Epithelial cell of prostate (primary cell): ENCODE measurements around the gene GP1BB.
"Not testable (repeated sequence)": the region's sequence is repeated elsewhere in the genome, so short reads cannot be mapped to it uniquely, and the experiment has no call there.

Experiments
- DNase-seq: peaks from one replicate; pipeline ENCODE4 v3.0.0-alpha.2; 2011; ENCODE audit warnings: low read depth, low spot score
- H3K27ac ChIP-seq: fragments of 450-650 bp; 2 replicates; pipeline ENCODE4 v1.5.1; 2017; ENCODE audit warnings: mild to moderate bottlenecking

The GP1BB gene

DNA sequence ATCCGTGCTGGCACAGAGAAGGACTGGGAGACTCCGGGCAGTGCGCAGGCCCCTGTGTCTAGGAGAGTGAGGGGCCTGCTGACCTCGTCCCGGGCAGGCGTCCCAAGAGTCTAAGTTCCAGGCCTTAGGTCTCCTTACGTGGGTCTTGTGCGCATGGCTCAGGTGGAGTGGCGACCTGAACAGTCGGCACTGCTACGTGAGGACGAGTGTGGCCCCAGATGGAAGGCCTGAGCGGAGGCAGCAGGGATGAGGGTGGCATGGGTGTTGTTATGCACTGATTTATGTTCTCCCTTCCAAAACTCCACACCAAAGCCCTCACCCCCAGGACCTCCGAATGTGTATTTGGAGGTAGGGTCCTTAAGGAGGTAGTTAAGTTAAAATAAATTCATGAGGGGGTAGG is 29.8 kb upstream of the GP1BB start:
- no peak for DNase-seq
- H3K27ac ChIP-seq, result no peak overlapping the region

DNA sequence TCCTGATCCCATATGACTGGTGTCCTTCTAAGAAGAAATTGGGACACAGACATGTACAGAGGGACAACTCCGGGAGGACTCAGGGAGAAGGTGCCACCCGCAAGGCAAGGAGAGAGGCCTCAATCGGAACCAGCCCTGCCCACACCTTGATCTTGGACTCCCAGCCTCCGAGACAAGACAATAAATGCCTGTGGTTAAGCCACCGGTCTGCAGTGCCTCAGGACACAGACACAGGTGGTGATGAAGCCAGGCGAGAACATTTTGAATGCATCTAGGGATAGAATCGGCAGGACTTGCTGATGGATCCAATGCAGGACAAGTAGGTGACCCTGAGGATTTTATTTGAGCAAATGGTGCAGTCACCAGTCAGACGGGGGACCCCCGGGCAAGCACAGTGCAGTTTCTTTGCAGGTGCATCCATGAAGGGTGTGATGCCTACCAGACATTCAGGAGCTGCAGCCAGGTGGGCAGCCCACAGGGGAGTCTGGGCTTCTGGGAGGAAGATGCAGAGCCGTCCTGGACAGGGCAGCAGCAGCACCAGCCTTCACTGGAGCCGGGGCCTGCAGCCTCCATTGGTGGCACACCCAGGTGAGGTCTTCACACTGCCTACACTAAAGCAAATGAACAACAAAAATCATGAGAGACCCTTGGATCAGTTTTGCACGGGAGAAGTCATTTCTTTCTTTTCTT is 29.2 kb upstream of the GP1BB start:
- DNase-seq, result no peak
- H3K27ac ChIP-seq, result no peak overlapping the region

DNA sequence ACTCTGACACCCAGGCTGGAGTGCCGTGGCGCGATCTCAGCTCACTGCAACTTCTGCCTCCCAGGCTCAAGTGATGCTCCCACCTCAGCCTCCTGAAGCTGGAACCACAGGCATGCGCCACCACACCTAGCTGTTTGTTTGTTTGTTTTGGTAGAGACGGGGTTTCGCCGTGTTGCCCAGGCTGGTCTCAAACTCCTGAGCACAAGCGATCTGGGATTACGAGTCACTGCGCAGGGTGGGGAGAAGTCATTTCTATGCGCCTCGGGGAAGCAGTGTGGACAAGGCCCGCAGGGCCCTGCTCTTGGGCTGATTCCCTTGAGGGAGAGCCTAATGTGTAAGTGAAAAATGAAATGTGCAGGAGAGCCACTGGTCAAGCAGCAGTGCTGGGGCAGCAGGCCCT is 28.6 kb upstream of the GP1BB start:
- DNase-seq, result no peak
- no peak overlapping the region for H3K27ac ChIP-seq

DNA sequence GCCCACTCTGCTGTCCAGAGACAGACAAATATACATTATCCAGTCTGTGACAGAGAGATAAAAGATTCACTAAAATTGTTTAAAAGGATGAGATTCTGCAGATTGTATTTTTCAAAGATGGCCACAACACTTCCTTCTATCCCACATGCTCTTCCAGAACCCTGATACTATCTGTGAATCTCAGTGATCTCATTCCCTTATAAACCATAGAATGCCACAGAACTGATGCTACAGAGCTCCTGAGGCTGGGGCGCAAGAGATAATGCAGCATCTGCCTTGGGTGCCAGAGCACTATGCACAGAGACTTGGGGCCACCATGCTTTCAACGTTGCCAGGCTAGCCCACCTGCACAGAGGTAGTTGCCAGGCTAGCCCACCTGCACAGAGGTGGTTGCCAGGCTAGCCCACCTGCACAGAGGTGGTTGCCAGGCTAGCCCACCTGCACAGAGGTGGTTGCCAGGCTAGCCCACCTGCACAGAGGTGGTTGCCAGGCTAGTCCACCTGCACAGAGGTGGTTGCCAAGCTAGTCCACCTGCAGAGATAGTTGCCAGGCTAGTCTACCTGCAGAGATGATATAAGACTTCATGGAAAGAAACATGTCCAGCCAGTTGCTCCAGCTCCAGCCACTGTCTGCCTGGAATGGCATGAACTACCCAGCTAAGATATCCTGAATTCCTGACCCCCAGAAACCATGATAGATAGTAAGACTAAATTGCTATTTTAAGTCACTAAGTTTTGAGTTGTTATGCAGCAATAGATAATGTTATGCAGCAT is 26.6 kb upstream of the GP1BB start:
- no peak for DNase-seq
- H3K27ac ChIP-seq, result no peak overlapping the region

DNA sequence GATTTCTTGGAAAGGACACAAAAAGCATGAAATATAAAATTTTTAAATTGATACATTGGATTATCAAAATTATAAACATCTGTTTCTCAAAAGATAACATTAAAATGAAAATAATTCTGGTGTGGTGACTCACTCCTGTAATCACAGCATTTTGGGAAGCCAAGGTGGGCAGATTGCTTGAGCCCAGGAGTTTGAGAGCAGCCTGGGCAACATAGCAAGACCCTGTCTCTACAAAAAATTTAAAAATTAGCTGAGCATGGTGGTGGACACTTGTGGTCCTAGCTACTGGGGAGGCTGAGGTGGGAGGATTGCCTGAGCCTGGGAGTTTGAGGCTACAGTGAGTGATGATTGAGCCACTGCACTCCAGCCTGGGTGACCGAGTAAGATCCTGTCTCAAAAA is 25.5 kb upstream of the GP1BB start:
- not testable (repeated sequence) for H3K27ac ChIP-seq, DNase-seq

DNA sequence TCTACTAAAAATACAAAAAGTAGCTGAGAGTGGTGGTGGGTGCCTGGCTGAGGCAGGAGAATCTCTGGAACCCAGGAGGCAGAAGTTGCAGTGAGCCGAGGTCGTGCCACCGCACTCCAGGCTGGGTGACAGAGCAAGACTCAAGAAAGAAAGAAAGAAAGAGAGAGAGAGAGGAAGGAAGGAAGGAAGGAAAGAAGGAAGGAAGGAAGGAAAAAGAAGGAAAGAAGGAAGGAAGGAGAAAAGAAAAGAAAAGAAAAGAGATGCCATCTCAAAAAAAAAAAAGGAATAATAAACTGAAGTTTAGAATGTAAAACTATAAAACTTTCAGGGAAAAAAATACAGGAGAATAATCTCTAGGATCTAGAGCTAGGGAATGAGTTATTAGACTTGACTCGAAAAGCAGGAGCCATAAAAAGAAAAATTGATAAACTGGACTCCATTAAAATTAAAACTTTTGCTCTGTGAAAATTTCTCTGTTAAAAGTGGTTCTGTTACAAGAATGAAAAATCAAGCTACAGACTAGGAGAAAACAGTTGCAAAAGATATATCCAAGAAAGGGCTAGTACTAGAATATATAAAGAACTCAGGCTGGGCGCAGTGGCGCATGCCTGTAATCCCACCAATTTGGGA is 22.4 kb upstream of the GP1BB start:
- DNase-seq, result no peak
- H3K27ac ChIP-seq, result no peak overlapping the region

DNA sequence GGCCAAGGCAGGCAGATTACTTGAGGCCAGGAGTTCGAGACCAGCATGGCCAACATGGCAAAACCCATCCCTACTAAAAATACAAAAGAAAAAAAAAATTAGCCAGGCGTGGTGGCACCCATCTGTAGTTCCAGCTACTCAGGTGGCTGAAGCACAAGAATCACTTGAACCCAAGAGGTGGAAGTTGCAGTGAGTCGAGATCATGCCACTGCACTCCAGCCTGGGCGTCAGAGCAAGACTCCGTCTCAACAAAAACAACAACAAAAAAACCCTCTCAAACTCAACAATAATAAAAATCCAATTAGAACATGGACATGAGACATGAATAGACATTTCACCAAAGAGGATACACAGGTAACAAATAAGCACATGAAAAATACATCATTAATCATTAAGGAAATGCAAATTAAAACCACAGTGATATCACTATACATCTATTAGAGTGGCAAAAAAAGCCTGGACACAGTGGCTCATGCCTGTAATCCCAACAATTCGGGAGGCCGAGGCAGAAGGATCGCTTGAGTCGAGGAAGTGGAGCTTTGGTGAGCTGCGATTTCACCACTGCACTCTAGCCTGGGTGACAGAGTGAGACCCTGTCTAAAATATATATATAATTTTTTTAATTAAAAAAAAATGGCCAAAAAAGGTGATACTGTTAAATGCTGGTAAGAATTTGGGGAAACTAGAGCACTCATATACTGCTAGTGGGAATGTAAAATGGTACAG is 21.8 kb upstream of the GP1BB start:
- no peak for DNase-seq
- H3K27ac ChIP-seq, result no peak overlapping the region

GRCh38 chr22:19703869-19704268 is 19.5 kb upstream of the GP1BB start:
- H3K27ac ChIP-seq, result no peak overlapping the region
- DNase-seq, result no peak

DNA sequence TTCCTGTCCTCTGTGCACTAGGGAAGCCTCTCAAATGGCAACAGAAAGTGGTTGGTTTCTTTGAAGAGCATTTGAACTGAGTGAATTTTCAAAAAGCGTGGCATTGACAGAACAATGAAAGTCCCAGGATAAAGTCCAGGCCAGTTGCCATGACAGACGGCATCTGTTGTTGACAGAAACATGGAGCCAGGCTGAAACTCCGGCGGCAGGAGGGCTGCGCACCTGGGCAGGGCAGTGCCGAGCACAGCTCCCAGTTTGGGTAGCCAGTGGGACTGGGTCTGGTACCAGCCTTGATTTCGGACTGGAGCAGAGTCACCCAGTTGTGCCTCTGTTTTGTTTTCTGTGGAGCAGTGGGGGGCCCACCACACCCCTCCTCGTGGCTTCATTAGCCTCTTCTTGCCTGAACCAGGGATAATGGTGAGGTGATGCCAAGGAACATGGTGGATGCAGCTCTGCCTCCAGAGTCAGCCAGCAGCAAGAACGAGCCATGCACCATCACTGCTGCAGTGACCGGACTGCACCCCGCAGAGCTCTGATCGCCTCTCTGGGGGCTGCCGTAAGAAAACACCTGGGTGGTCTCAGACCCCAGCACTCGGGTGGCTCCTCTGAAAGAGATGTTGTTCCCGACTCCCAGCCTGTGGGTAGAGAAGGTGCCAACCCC is 18.9 kb upstream of the GP1BB start:
- no peak overlapping the region for H3K27ac ChIP-seq
- DNase-seq, result no peak

GRCh38 chr22:19705181-19705934 is 18.0 kb upstream of the GP1BB start:
- DNase-seq, result no peak
- H3K27ac ChIP-seq, result no peak overlapping the region

DNA sequence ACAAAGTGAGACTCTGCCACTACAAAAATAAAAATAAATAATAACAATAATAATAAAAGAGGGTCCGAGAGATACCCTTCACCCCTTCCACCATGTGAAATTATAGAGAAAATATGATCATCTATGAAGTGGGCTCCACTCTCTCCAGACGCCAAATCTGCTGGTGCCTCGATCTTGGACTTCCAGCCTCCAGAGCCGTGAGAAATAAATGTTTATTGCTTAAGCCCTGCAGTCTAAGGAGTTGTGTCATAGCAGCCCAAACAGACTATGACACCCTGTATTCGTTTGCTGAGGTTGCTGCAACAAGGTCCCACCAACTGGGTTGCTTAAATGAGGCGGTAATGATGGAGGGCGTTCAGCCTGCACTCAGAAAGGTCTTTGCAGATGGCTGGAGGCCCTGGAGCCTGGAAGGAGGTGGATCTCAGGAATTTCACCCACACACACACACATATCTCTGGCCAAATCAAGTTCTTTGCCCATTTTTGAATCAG is 16.6 kb upstream of the GP1BB start:
- no peak overlapping the region for H3K27ac ChIP-seq
- DNase-seq, result no peak

- no peak for DNase-seq
- H3K27ac ChIP-seq, result no peak overlapping the region
Observed at GRCh38 chr22:19707347-19708290, 15.7 kb upstream of the GP1BB start.

DNA sequence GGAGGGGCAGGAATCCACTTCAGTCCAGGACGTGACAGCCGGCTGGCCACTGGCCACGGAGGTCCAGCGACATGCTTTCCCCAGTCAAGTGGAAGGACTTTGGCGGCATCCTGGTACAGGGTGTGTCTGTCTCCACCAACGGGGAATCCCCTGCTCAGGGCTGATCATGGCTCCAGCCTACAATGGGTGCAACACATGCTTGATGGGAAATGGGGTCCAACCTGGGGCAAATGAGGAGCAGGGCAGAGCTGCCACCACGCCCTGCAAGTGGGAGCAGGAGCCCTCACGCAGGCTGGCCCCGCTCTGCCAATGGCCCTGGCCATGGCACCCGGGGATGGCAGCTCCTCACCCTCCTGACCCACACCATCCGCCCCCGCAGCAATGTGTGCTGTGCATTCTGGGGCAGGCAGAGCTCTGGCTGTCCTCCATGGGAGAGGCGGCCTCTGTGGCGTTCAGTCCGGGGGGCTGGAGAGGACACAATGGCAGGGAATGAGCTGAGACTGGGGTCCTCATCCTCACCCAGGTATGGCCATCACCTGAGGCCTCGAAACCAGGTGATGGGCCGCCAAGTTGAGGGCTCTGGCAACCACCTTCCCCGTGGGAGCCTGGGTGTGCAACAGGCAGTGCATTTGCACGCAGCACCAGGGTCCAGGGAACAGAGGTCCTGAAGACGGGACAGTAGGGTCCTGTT is 14.9 kb upstream of the GP1BB start:
- DNase-seq, result no peak
- no peak overlapping the region for H3K27ac ChIP-seq

GRCh38 chr22:19709063-19709769 is 14.1 kb upstream of the GP1BB start:
- no peak overlapping the region for H3K27ac ChIP-seq
- DNase-seq, result no peak

DNA sequence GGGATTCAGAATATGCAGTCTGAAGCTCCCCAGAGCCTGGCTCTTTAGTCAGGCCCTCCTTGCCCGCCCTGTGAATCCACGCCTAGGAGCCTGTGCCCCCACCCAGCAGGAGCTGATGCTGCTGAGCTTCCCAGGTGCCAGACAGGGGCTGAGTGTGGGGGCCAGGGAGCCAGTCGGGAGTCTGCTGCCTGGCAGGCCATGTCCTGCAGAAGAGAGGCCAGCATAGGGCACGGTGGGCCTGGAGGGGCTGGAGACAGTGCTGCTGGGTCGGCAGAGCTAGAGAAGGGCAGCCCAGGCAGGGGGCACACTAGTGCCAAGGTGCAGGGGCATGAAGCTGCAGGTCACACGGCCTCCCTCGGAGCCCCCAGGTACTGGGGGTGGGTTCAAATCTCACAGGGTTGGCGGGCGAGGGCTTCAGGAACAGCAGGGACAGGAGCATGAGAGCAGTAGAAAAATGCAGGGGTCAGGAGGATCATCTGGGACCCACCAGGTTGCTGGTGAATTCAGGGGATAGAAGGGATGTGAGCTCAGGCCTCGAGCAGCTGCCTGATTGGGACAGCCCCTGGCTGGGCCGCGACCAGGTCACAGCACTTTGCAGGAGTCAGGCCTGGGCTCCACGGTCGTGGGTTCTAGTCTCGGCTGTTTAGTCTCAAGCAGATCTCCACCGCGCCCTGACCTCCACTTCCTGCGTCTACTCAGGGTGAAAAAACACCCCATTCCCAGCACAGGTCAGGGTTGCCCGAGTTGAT is 13.1 kb upstream of the GP1BB start:
- H3K27ac ChIP-seq, result no peak overlapping the region
- no peak for DNase-seq

DNA sequence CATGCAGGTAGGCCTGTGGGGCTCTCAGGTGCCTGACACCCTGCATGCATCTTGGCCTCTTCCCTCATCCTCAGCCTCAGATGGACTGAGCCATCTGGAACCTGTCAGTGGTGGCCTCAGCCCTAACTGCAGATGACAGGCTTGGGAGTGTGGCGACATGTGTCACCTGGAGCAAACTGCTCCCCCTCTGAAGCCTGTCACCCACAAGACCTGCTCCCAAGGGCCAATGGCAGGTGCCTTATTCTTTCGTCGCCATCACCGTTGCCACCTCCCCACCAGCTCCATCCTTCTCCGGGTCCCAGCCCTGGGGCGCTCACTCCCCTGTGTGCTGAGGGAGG is 12.6 kb upstream of the GP1BB start:
- no peak overlapping the region for H3K27ac ChIP-seq
- no peak for DNase-seq

DNA sequence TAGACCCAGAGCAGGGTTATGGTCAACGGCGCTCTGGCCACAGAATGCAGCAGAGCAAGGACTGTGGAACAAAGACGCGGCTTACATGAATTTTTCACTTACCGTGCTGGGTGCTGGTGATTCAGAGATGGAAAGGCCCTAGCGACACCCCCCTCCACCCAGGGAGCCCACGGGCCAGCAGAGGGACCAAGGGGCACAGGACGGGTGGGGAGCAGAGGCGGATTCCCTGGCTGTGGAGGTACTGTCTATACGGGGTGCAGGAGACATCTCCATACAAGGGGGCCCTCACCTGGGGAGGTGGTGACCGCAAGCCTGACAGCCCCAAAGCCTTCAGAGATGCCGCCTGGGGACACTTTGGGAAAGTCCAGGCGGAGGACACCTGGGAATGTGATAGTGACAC is 10.1 kb upstream of the GP1BB start:
- no peak for DNase-seq
- no peak overlapping the region for H3K27ac ChIP-seq
